Astrocyte (in vitro differentiated cells and primary cell): ENCODE data around the gene ATP2B3. TPM values are rescaled to one million over a fixed set of nuclear protein-coding genes. Genes with fewer than 3 reads are reported as not detected.

Source experiments
- DNase-seq: peaks from one replicate; pipeline ENCODE4 v3.0.0-alpha.2; 2010; ENCODE audit warnings: low read depth
- FAIRE-seq: peaks from 2 replicates; lab custom pipeline; 2011; peaks lifted over from hg19 to GRCh38; lab: Jason Lieb, UNC
- H2AFZ ChIP-seq: 2 replicates; pipeline ENCODE4 v1.6.0; 2012; ENCODE audit warnings: low read depth, low read length, inconsistent platforms
- H3K27ac ChIP-seq: 2 replicates; pipeline ENCODE4 v1.5.1; 2011; ENCODE audit warnings: low read depth, low read length, inconsistent platforms
- H3K27me3 ChIP-seq: 2 replicates; pipeline ENCODE4 v1.6.0; 2011; ENCODE audit warnings: low read length, inconsistent platforms; ENCODE audit not compliant: insufficient read depth
- H3K36me3 ChIP-seq: 2 replicates; pipeline ENCODE4 v1.5.1; 2011; ENCODE audit warnings: low read length, inconsistent platforms; ENCODE audit not compliant: insufficient read depth
- H3K4me1 ChIP-seq: 2 replicates; pipeline ENCODE4 v1.5.1; 2011; ENCODE audit warnings: low read length, inconsistent platforms; ENCODE audit not compliant: insufficient read depth
- H3K4me2 ChIP-seq: 2 replicates; pipeline ENCODE4 v1.6.0; 2012; ENCODE audit warnings: low read length, inconsistent platforms
- H3K4me3 ChIP-seq: 2 replicates; pipeline ENCODE4 v1.5.1; 2011; ENCODE audit warnings: low read depth, mild to moderate bottlenecking, low read length, inconsistent platforms; ENCODE audit not compliant: insufficient read depth
- H3K79me2 ChIP-seq: 2 replicates; pipeline ENCODE4 v1.6.0; 2012; ENCODE audit warnings: mild to moderate bottlenecking, low read length, inconsistent platforms; ENCODE audit not compliant: insufficient read depth
- H3K9ac ChIP-seq: 2 replicates; pipeline ENCODE4 v1.6.0; 2012; ENCODE audit warnings: mild to moderate bottlenecking, low read length, inconsistent platforms
- H3K9me3 ChIP-seq: 2 replicates; pipeline ENCODE4 v1.5.1; 2012; ENCODE audit warnings: low read depth, mild to moderate bottlenecking, low read length, inconsistent platforms; ENCODE audit not compliant: insufficient read depth
- H4K20me1 ChIP-seq: 2 replicates; pipeline ENCODE4 v1.6.0; 2012; ENCODE audit warnings: low read length, inconsistent platforms; ENCODE audit not compliant: insufficient read depth
- H3K27ac Mint-ChIP-seq: one replicate; pipeline ENCODE4 v1.8.0; 2021; ENCODE audit warnings: mild to moderate bottlenecking, mixed read lengths; ENCODE audit not compliant: unreplicated experiment
- H3K27me3 Mint-ChIP-seq: one replicate; pipeline ENCODE4 v1.8.0; 2021; ENCODE audit warnings: low read depth, mixed read lengths; ENCODE audit not compliant: unreplicated experiment
- H3K36me3 Mint-ChIP-seq: one replicate; pipeline ENCODE4 v1.8.0; 2021; ENCODE audit warnings: low read depth, mixed read lengths; ENCODE audit not compliant: unreplicated experiment
- H3K4me1 Mint-ChIP-seq: one replicate; pipeline ENCODE4 v1.8.0; 2021; ENCODE audit warnings: low read depth, mixed read lengths; ENCODE audit not compliant: unreplicated experiment
- H3K4me3 Mint-ChIP-seq: one replicate; pipeline ENCODE4 v1.8.0; 2021; ENCODE audit warnings: mild to moderate bottlenecking, moderate library complexity, mixed read lengths; ENCODE audit not compliant: unreplicated experiment
- H3K9me3 Mint-ChIP-seq: one replicate; pipeline ENCODE4 v1.8.0; 2021; ENCODE audit warnings: mild to moderate bottlenecking, mixed read lengths; ENCODE audit not compliant: unreplicated experiment
- EZH2 ChIP-seq: IDR thresholded peaks from 2 replicates; pipeline ENCODE4 v1.6.1; 2012; ENCODE audit warnings: mild to moderate bottlenecking, low read length, inconsistent platforms; ENCODE audit not compliant: insufficient read depth
- total RNA-seq: library from RNA; stranded (reverse); gene quantifications from 2 replicates; pipeline ENCODE4 v1.2.1, GENCODE V29; 2021
- TF ChIP-seq, protein P1 (sequence below): IDR thresholded peaks from 2 replicates; pipeline ENCODE4 v1.5.1; 2011; ENCODE audit warnings: low read depth, mild to moderate bottlenecking, inconsistent platforms, low read length, moderate library complexity; ENCODE audit not compliant: insufficient read depth

Gene ATP2B3
- total RNA-seq, 1 donor from 2014 or later, result 0.52 TPM

DNA sequence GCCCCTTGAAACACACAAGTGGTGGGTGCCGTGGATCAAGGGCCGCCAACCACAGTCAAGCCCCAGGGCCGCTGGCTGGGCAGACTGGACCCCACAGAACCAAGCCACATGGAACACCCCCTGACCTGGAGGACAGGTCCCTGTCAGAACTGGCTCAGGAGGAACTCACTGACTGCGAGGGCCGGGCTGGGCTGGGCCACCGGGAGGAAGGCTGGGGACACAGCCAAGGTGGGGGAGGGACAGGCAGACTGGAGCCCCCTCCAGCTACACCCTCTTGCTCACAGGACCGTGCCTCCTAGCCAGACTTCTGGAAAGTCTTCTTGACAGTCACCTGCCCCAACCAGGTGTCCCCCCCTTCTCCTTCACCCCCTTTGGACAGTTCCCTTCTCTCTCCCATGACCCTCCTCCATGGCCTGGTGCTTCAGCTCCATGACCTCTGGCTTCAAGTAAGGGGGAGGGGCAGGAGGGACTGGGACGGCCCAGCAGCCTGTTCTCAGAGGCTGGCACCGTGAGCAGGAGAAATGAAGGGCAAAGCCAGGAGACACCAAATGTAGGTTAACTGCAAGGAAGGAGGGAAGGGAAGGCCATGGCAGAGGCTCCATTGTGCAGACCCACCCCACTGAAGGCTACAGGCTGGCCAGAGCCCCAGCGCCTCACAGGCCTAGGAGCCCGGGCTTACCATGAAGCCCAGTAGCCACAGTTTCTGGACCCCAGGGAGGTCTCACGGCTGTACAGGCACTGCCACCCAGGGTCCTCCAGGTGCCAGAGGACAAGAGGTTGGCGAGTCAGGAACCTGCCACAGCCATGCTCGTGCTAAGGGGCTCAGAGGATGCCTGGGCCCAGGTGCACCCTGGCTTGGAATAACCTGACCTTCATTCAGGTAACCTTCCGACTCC lies 107.0 kb downstream of the ATP2B3 start:
- TF ChIP-seq, protein P1, sequence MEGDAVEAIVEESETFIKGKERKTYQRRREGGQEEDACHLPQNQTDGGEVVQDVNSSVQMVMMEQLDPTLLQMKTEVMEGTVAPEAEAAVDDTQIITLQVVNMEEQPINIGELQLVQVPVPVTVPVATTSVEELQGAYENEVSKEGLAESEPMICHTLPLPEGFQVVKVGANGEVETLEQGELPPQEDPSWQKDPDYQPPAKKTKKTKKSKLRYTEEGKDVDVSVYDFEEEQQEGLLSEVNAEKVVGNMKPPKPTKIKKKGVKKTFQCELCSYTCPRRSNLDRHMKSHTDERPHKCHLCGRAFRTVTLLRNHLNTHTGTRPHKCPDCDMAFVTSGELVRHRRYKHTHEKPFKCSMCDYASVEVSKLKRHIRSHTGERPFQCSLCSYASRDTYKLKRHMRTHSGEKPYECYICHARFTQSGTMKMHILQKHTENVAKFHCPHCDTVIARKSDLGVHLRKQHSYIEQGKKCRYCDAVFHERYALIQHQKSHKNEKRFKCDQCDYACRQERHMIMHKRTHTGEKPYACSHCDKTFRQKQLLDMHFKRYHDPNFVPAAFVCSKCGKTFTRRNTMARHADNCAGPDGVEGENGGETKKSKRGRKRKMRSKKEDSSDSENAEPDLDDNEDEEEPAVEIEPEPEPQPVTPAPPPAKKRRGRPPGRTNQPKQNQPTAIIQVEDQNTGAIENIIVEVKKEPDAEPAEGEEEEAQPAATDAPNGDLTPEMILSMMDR, result no peak
- no peak for TF ChIP-seq EZH2
- H2AFZ ChIP-seq, result no peak overlapping the region
- H3K9me3 ChIP-seq, result no peaks in the 10 kb centered on the region
- no peak overlapping the region for H3K4me3 ChIP-seq
- Mint-ChIP-seq H3K9me3 (no peaks in the 10 kb centered on the region), H3K27ac (no peak overlapping the region), H3K4me3 (no peak overlapping the region), H3K36me3 (no peaks in the 10 kb centered on the region), H3K27me3 (peaks cover 24% of the 10 kb centered on the region), H3K4me1 (no peaks in the 10 kb centered on the region)
- H3K27me3 ChIP-seq, result no peaks in the 10 kb centered on the region
- no peak for DNase-seq
- no peaks in the 10 kb centered on the region for H4K20me1 ChIP-seq
- no peak overlapping the region for H3K27ac ChIP-seq
- no peaks in the 10 kb centered on the region for H3K4me1 ChIP-seq
- FAIRE-seq, result no peak
- H3K4me2 ChIP-seq, result no peak overlapping the region
- no peak overlapping the region for H3K9ac ChIP-seq
- H3K79me2 ChIP-seq, result no peaks in the 10 kb centered on the region
- H3K36me3 ChIP-seq, result no peaks in the 10 kb centered on the region

DNA sequence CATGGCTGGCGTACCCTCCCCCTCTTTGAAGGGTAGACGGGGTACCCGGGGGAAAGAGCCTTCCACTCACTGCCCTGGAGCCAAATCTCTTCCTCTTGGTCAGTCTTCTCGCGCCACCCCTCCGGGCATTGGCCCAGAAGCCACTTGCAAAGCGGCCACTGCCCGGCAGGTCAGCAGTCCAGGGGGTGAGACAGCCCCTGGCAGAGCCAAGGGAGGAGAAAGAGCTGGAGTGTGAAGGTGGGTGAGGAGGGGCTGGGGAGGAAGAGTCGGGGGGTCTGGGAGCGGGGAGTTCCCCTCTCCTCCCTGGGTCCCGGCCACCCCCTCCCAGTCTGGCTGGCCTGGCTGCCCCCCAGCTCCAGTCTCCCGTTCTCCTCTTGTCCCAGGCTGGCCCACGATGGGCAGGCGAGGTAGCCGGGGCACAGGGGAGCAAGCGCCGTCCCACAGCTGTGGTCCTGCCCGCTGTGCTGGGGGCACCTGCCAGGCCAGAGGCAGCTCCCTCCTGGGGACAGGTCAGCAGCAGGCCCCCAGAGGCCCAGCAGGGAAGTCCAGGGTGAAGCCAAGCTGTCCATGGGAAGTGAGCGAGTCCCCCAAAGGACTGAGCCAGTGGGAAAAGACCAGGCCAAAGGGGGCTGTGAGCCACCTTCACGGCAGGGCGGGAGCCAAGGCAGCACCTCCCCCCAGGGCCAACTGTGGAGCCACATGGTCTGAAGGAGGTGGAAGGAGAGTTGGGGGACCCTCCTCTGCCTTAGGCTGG lies 108.0 kb downstream of the ATP2B3 start:
- Histone ChIP-seq H3K27me3 (no peaks in the 10 kb centered on the region), H4K20me1 (no peaks in the 10 kb centered on the region), H3K4me3 (no peak overlapping the region), H2AFZ (no peak overlapping the region), H3K27ac (no peak overlapping the region), H3K4me1 (no peaks in the 10 kb centered on the region), H3K9me3 (no peaks in the 10 kb centered on the region), H3K4me2 (no peak overlapping the region), H3K9ac (no peak overlapping the region), H3K79me2 (no peaks in the 10 kb centered on the region), H3K36me3 (no peaks in the 10 kb centered on the region)
- H3K4me1 Mint-ChIP-seq, result no peaks in the 10 kb centered on the region
- peaks cover 32% of the 10 kb centered on the region for H3K27me3 Mint-ChIP-seq
- DNase-seq (no peak), FAIRE-seq (no peak)
- no peaks in the 10 kb centered on the region for H3K9me3 Mint-ChIP-seq
- no peak overlapping the region for H3K27ac Mint-ChIP-seq
- TF ChIP-seq, protein P1, result no peak
- no peak for TF ChIP-seq EZH2
- H3K4me3 Mint-ChIP-seq, result no peak overlapping the region
- H3K36me3 Mint-ChIP-seq, result no peaks in the 10 kb centered on the region
